GM21737 (cell line): ENCODE results near the gene CECR2.

ENCODE experiments used
- ATAC-seq: cut with Tn5 transposase; IDR thresholded peaks from one replicate; pipeline ENCODE4 v1.9.1; 2021; ENCODE audit warnings: mild to moderate bottlenecking, moderate library complexity; ENCODE audit not compliant: unreplicated experiment

The CECR2 gene

GRCh38 chr22:17366830-17367229 is 2.4 kb upstream of the CECR2 start:
- ATAC-seq: no peak

GRCh38 chr22:17368144-17368543 is 1.1 kb upstream of the CECR2 start:
- ATAC-seq: no peak

- no peak for ATAC-seq
Observed at GRCh38 chr22:17368554-17369438, 464 bp upstream of the CECR2 start.

- ATAC-seq: no peak
Observed at GRCh38 chr22:17370026-17370765, 936 bp downstream of the CECR2 start.

- no peak for ATAC-seq
Observed at GRCh38 chr22:17370766-17371432, 1.6 kb downstream of the CECR2 start.

GRCh38 chr22:17371448-17371847 is 2.2 kb downstream of the CECR2 start:
- ATAC-seq: no peak

GRCh38 chr22:17373855-17374254 is 4.6 kb downstream of the CECR2 start:
- ATAC-seq: no peak

- ATAC-seq: no peak
Observed at GRCh38 chr22:17375914-17376614, 6.8 kb downstream of the CECR2 start.

- ATAC-seq: no peak
Observed at GRCh38 chr22:17376950-17377349, 7.7 kb downstream of the CECR2 start.

GRCh38 chr22:17379944-17380343 is 10.7 kb downstream of the CECR2 start:
- no peak for ATAC-seq

- no peak for ATAC-seq
Observed at GRCh38 chr22:17380359-17381087, 11.3 kb downstream of the CECR2 start.

GRCh38 chr22:17381192-17381913 is 12.1 kb downstream of the CECR2 start:
- ATAC-seq: no peak

- ATAC-seq: no peak
Observed at GRCh38 chr22:17384612-17385330, 15.5 kb downstream of the CECR2 start.

- ATAC-seq: no peak
Observed at GRCh38 chr22:17387356-17387755, 18.1 kb downstream of the CECR2 start.

- no peak for ATAC-seq
Observed at GRCh38 chr22:17388235-17388634, 19.0 kb downstream of the CECR2 start.

- no peak for ATAC-seq
Observed at GRCh38 chr22:17390087-17390486, 20.8 kb downstream of the CECR2 start.

GRCh38 chr22:17396516-17396915 is 27.3 kb downstream of the CECR2 start:
- ATAC-seq: no peak

GRCh38 chr22:17397756-17398547 is 28.7 kb downstream of the CECR2 start:
- no peak for ATAC-seq
